H1 (cell line): ENCODE results near the gene RGS6. TPM values are rescaled to one million over a fixed set of nuclear protein-coding genes. Genes with fewer than 3 reads are reported as not detected.
A peak's percentile ranks its signal among the peaks of the same experiment; 100 is the strongest.

ENCODE experiments used
- CTCF ChIA-PET: fragments of 300-600 bp; sonication (Branson Sonifier 250); formaldehyde crosslinking; loops from one replicate; lab custom pipeline; 2021; ENCODE audit not compliant: partially characterized antibody; lab: Charles Lee
- POLR2A ChIA-PET: fragments of 300-600 bp; sonication (Branson Sonifier 250); formaldehyde crosslinking; loops from one replicate; lab custom pipeline; 2021; ENCODE audit warnings: inconsistent platforms; ENCODE audit not compliant: partially characterized antibody; lab: Charles Lee
- DNase-seq, 2 experiments: peaks; one replicate each; pipeline versions ENCODE4 v3.0.0 to v3.0.0-alpha.2; 2010 to 2022; ENCODE audit warnings: low spot score in 2 of 2, low read depth in 1 of 2, mixed read lengths in 1 of 2
- FAIRE-seq: peaks from 2 replicates; lab custom pipeline; 2011; peaks lifted over from hg19 to GRCh38; lab: Jason Lieb, UNC
- H2AFZ ChIP-seq: 2 replicates; pipeline ENCODE4 v1.8.1; 2012; ENCODE audit warnings: low read length, inconsistent platforms
- H2AK5ac ChIP-seq: 2 replicates; pipeline ENCODE4 v1.6.1; 2013; ENCODE audit warnings: low read depth, low read length
- H2BK120ac ChIP-seq: replicated peaks from 2 replicates; pipeline ENCODE3; 2013; ENCODE audit warnings: low read depth, low read length, inconsistent platforms
- H2BK12ac ChIP-seq: 2 replicates; pipeline ENCODE4 v1.6.1; 2013; ENCODE audit warnings: low read depth, low read length
- H2BK15ac ChIP-seq: 2 replicates; pipeline ENCODE4 v1.6.1; 2013; ENCODE audit warnings: low read length
- H2BK20ac ChIP-seq: 2 replicates; pipeline ENCODE4 v1.6.1; 2013; ENCODE audit warnings: low read length
- H2BK5ac ChIP-seq: 2 replicates; pipeline ENCODE4 v1.6.1; 2013; ENCODE audit warnings: low read depth, low read length
- H3K14ac ChIP-seq: 2 replicates; pipeline ENCODE4 v1.6.1; 2013; ENCODE audit warnings: inconsistent platforms; ENCODE audit not compliant: insufficient read length
- H3K18ac ChIP-seq: 2 replicates; pipeline ENCODE4 v1.6.1; 2013; ENCODE audit warnings: low read length; ENCODE audit errors: extremely low read depth
- H3K23ac ChIP-seq: 2 replicates; pipeline ENCODE4 v1.6.1; 2013; ENCODE audit warnings: inconsistent platforms; ENCODE audit not compliant: insufficient read length
- H3K23me2 ChIP-seq: 2 replicates; pipeline ENCODE4 v1.6.1; 2013; ENCODE audit warnings: low read depth, low read length
- H3K27ac ChIP-seq: 2 replicates; pipeline ENCODE4 v1.6.1; 2011; ENCODE audit warnings: low read depth, low read length, inconsistent platforms
- H3K27me3 ChIP-seq, 4 experiments: replicated peaks in 1 of 4; 1 replicate in 1 of 4; 2 replicates in 3 of 4; pipeline versions ENCODE4 v1.6.1 to v1.8.1; 2011 to 2013; ENCODE audit warnings: low read length in 3 of 4, mild to moderate bottlenecking in 3 of 4, inconsistent platforms in 2 of 4, mixed read lengths in 2 of 4, moderate library complexity in 1 of 4; ENCODE audit not compliant: control insufficient read depth in 3 of 4, insufficient read depth in 3 of 4; ENCODE audit errors: extremely low read depth in 1 of 4
- H3K36me3 ChIP-seq, 4 experiments: 2 replicates each; pipeline versions ENCODE4 v1.6.1 to v1.8.1; 2011 to 2013; ENCODE audit warnings: mild to moderate bottlenecking in 4 of 4, low read length in 3 of 4, moderate library complexity in 2 of 4, control low read depth in 1 of 4, inconsistent platforms in 1 of 4; ENCODE audit not compliant: insufficient read depth in 4 of 4, control insufficient read depth in 2 of 4
- H3K4ac ChIP-seq: replicated peaks from 2 replicates; pipeline ENCODE3; 2013; ENCODE audit warnings: low read length, low read depth, mixed read lengths, inconsistent platforms; ENCODE audit not compliant: insufficient read length
- H3K4me1 ChIP-seq, 4 experiments: replicated peaks in 1 of 4; 1 replicate in 1 of 4; 2 replicates in 3 of 4; pipeline versions ENCODE4 v1.6.1 to v1.8.1; 2011 to 2013; ENCODE audit warnings: low read length in 3 of 4, inconsistent platforms in 2 of 4, mixed read lengths in 1 of 4; ENCODE audit not compliant: insufficient read depth in 4 of 4, control insufficient read depth in 3 of 4
- H3K4me2 ChIP-seq, 2 experiments: 2 replicates each; pipeline versions ENCODE4 v1.6.1 to v1.8.1; 2011 to 2013; ENCODE audit warnings: low read depth in 2 of 2, low read length in 2 of 2, control low read depth in 1 of 2, inconsistent platforms in 1 of 2, mild to moderate bottlenecking in 1 of 2; ENCODE audit not compliant: insufficient read depth in 1 of 2
- H3K4me3 ChIP-seq, 4 experiments: fragments of 200-600, 300-600 bp in 1 of 4; sonication (generic), shearing (Covaris generic), sonication (Bioruptor Twin) in 1 of 4; 2 replicates each; pipeline versions ENCODE4 v1.5.1 to v1.8.1; 2011 to 2016; ENCODE audit warnings: low read length in 4 of 4, low read depth in 3 of 4, control low read depth in 2 of 4, inconsistent platforms in 2 of 4, mild to moderate bottlenecking in 2 of 4, mixed read lengths in 1 of 4, moderate library complexity in 1 of 4; ENCODE audit not compliant: insufficient read depth in 2 of 4; ENCODE audit errors: extremely low read depth in 1 of 4
- H3K56ac ChIP-seq: replicated peaks from 2 replicates; pipeline ENCODE3; 2013; ENCODE audit warnings: low read depth, mild to moderate bottlenecking, mixed read lengths, low read length, inconsistent platforms; ENCODE audit not compliant: insufficient read length
- H3K79me1 ChIP-seq: 2 replicates; pipeline ENCODE4 v1.6.1; 2013; ENCODE audit warnings: low read depth, low read length, control low read depth
- H3K79me2 ChIP-seq, 2 experiments: 2 replicates each; pipeline versions ENCODE4 v1.6.1 to v1.8.1; 2012 to 2013; ENCODE audit warnings: low read length in 2 of 2, mild to moderate bottlenecking in 2 of 2, inconsistent platforms in 1 of 2; ENCODE audit not compliant: insufficient read depth in 2 of 2, control insufficient read depth in 1 of 2
- H3K9ac ChIP-seq, 4 experiments: replicated peaks in 1 of 4; 1 replicate in 1 of 4; 2 replicates in 3 of 4; pipeline versions ENCODE4 v1.6.1 to v1.8.1; 2011 to 2013; ENCODE audit warnings: low read depth in 3 of 4, low read length in 3 of 4, control low read depth in 2 of 4, mild to moderate bottlenecking in 2 of 4, moderate library complexity in 2 of 4, inconsistent platforms in 1 of 4; ENCODE audit errors: extremely low read depth in 1 of 4
- H3K9me3 ChIP-seq, 2 experiments: 2 replicates each; pipeline versions ENCODE4 v1.6.1 to v1.8.1; 2012 to 2013; ENCODE audit warnings: mild to moderate bottlenecking in 2 of 2, moderate library complexity in 2 of 2, control low read depth in 1 of 2, inconsistent platforms in 1 of 2, low read depth in 1 of 2, low read length in 1 of 2, mixed read lengths in 1 of 2; ENCODE audit not compliant: insufficient read depth in 2 of 2
- H4K20me1 ChIP-seq, 2 experiments: replicated peaks in 1 of 2; 2 replicates each; pipeline versions ENCODE3 to v1.8.1; 2011 to 2013; ENCODE audit warnings: inconsistent platforms in 2 of 2, low read length in 2 of 2, mild to moderate bottlenecking in 1 of 2; ENCODE audit not compliant: insufficient read depth in 2 of 2, control insufficient read depth in 1 of 2
- H4K5ac ChIP-seq: 2 replicates; pipeline ENCODE4 v1.6.1; 2013; ENCODE audit warnings: low read length, low read depth, mixed read lengths, inconsistent platforms; ENCODE audit not compliant: insufficient read length
- H4K8ac ChIP-seq: 2 replicates; pipeline ENCODE4 v1.8.0; 2013; ENCODE audit warnings: mild to moderate bottlenecking, moderate library complexity, low read length, inconsistent platforms; ENCODE audit not compliant: insufficient read depth; ENCODE audit errors: extremely low read depth
- H4K91ac ChIP-seq: replicated peaks from 2 replicates; pipeline ENCODE3; 2013; ENCODE audit warnings: low read length, mixed read lengths, inconsistent platforms; ENCODE audit not compliant: insufficient read length
- BACH1 ChIP-seq: IDR thresholded peaks from 2 replicates; pipeline ENCODE4 v1.6.1; 2012; ENCODE audit warnings: low read length, improper control_type of control experiment
- CREB1 ChIP-seq: IDR thresholded peaks from 2 replicates; pipeline ENCODE4 v1.6.1; 2012; ENCODE audit warnings: inconsistent platforms
- HDAC2 ChIP-seq, 2 experiments: fragments of 300-600 bp in 1 of 2; sonication (generic) in 1 of 2; IDR thresholded peaks; 2 replicates each; pipeline ENCODE4 v1.6.1; 2011 to 2012; ENCODE audit warnings: low read depth in 2 of 2, low read length in 2 of 2, mild to moderate bottlenecking in 2 of 2, moderate library complexity in 2 of 2, borderline replicate concordance in 1 of 2, inconsistent platforms in 1 of 2
- JUND ChIP-seq: IDR thresholded peaks from 2 replicates; pipeline ENCODE4 v1.6.1; 2011; ENCODE audit warnings: mild to moderate bottlenecking, improper control_type of control experiment, low read length
- MAX ChIP-seq: IDR thresholded peaks from 2 replicates; pipeline ENCODE4 v1.6.1; 2012; ENCODE audit warnings: inconsistent platforms
- POLR2A ChIP-seq, 2 experiments: IDR thresholded peaks; 1 replicate in 1 of 2; 2 replicates in 1 of 2; pipeline ENCODE4 v1.6.1; 2011; ENCODE audit warnings: low read depth in 2 of 2, low read length in 2 of 2, mild to moderate bottlenecking in 2 of 2; ENCODE audit errors: control extremely low read depth in 1 of 2
- POU5F1 ChIP-seq: IDR thresholded peaks from 2 replicates; pipeline ENCODE4 v1.6.1; 2011; ENCODE audit warnings: low read depth, mild to moderate bottlenecking, low read length, moderate library complexity
- RXRA ChIP-seq: IDR thresholded peaks from 2 replicates; pipeline ENCODE4 v1.6.1; 2011; ENCODE audit warnings: low read depth, mild to moderate bottlenecking, low read length, moderate library complexity; ENCODE audit not compliant: insufficient read depth
- SIRT6 ChIP-seq: IDR thresholded peaks from one replicate; pipeline ENCODE4 v1.7.1; 2012; ENCODE audit warnings: low read length, inconsistent platforms
- SIX5 ChIP-seq: IDR thresholded peaks from 2 replicates; pipeline ENCODE4 v1.6.1; 2011; ENCODE audit warnings: mild to moderate bottlenecking, low read depth, low read length
- SP4 ChIP-seq: IDR thresholded peaks from 2 replicates; pipeline ENCODE4 v1.6.1; 2012; ENCODE audit warnings: low read length, inconsistent platforms
- SUZ12 ChIP-seq: fragments of 200-600 bp; sonication (generic); IDR thresholded peaks from 2 replicates; pipeline ENCODE4 v1.6.1; 2012; ENCODE audit warnings: mild to moderate bottlenecking, inconsistent platforms, low read length, moderate library complexity, mixed read lengths
- TAF1 ChIP-seq: IDR thresholded peaks from 2 replicates; pipeline ENCODE4 v1.6.1; 2011; ENCODE audit warnings: mild to moderate bottlenecking, low read depth, low read length
- WGBS, 2 experiments: shearing (Covaris generic) in 1 of 2; methylation state at CpG; one replicate each; pipeline versions ENCODE4 v1.1.6 to v1.1.7; 2013 to 2015; ENCODE audit warnings: low lambda C conversion rate in 2 of 2, mixed read lengths in 2 of 2, inconsistent platforms in 1 of 2, low coverage in 1 of 2, missing lambda C conversion rate in 1 of 2; ENCODE audit not compliant: insufficient replicate concordance in 2 of 2, insufficient coverage in 1 of 2, insufficient read length in 1 of 2; ENCODE audit errors: extremely low coverage in 1 of 2, missing lambda C conversion rate in 1 of 2; 5-methylcytosine and 5-hydroxymethylcytosine counted together
- polyA plus RNA-seq, 7 experiments: library from polyadenylated mRNA; depleted of rRNA in 3 of 7; stranded (reverse) in 5 of 7; unstranded in 2 of 7; fragments of >200 nt in 5 of 7; fragments of 200-250 nt in 2 of 7; gene quantifications; 1 replicate in 5 of 7; 2 replicates in 1 of 7; 4 replicates in 1 of 7; pipeline versions ENCODE4 v1.2.1 to v1.2.3, GENCODE V29; 2011 to 2013; ENCODE audit warnings: missing spikeins in 2 of 7, mixed read lengths in 2 of 7
- total RNA-seq: library from RNA; stranded (reverse); fragmentation: NEBNext Ultra II Directional; extraction: Animal tissue kit (Norgen Biotek cat#: 25700); gene quantifications from 2 replicates; pipeline ENCODE4 v1.2.1, GENCODE V29; 2021

The RGS6 gene
- total and polyA plus RNA-seq, 2 of the 8 experiments (the other 6 are each of a cell fraction or from before 2014, with no cell fraction given), result 0.26 to 1.1 TPM

- Histone ChIP-seq H3K14ac (no peak overlapping the region), H3K23ac (no peak overlapping the region), H3K18ac (peak overlapping the region; percentile 78), H2BK12ac (peak overlapping the region; percentile 53; the same call in 1 of the 2 replicates), H3K4ac (no peak overlapping the region), H3K56ac (no peak overlapping the region), H3K36me3 (no peaks in the 10 kb centered on the region), H3K9ac (no peak overlapping the region), H2AFZ (peak overlapping the region; percentile 83), H3K79me1 (no peaks in the 10 kb centered on the region), H3K4me3 (no peak overlapping the region), H2BK15ac (no peak overlapping the region; the same call in 1 of the 2 replicates), H4K91ac (peak overlapping the region; percentile 36), H3K4me2 (no peak overlapping the region), H2BK5ac (peak overlapping the region; percentile 75; the same call in 1 of the 2 replicates), H2BK20ac (peak overlapping the region; percentile 34; the same call in 1 of the 2 replicates), H2AK5ac (peak overlapping the region; percentile 10; the same call in 1 of the 2 replicates), H4K8ac (0 out of 2 replicates have a peak overlapping the region, but pooled peaks have one; percentile 36), H3K23me2 (no peaks in the 10 kb centered on the region; the same call in 1 of the 2 replicates), H2BK120ac (peak overlapping the region; percentile 10), H3K79me2 (no peaks in the 10 kb centered on the region), H3K9me3 (no peaks in the 10 kb centered on the region), H3K27ac (no peak overlapping the region), H3K4me1 (peaks cover 3 to 10% (median 8%) of the 10 kb centered on the region in 4 experiments), H4K5ac (no peak overlapping the region), H4K20me1 (no peaks in the 10 kb centered on the region), H3K27me3 (no peaks in the 10 kb centered on the region; a peak in 1 of 7 replicates)
- WGBS, 2 experiments, result 56% methylated on average over 7 of the region's 8 CpGs; no CpG with 5 or more reads in 1 of the 2 experiments
- ChIA-PET CTCF (interaction anchor here (1.0 to 7.9 kb wide), 9 partner anchors 10 to 404 kb away, joined by 3 to 66 read pairs (median 6); no protein-coding TSS in a partner anchor), POLR2A (interaction anchor here (0.5 to 1.4 kb wide), 2 partner anchors 10 to 351 kb away, joined by 3 read pairs; no protein-coding TSS in a partner anchor)
- no peak for FAIRE-seq
- DNase-seq, result peak; percentile 9 to 59
- TF ChIP-seq SIRT6, result no peak
- TF ChIP-seq RXRA, result no peak
- TF ChIP-seq BACH1, result no peak
- no peak for TF ChIP-seq SP4
- TF ChIP-seq JUND, result no peak
- no peak for TF ChIP-seq SIX5
- TF ChIP-seq POLR2A (IDR thresholded peaks at IDR 0.05; ENCODE audit: control extremely low read depth in 1 of 2, low read depth in 2 of 2, low read length in 2 of 2), result peak in 1 of 2 experiments; percentile 39; a peak in 1 of 3 replicates
- no peak for TF ChIP-seq SUZ12
- no peak for TF ChIP-seq POU5F1
- TF ChIP-seq HDAC2 (IDR thresholded peaks at IDR 0.05; ENCODE audit: borderline replicate concordance in 1 of 2, low read depth in 2 of 2, low read length in 2 of 2), result no peak
- TF ChIP-seq CREB1, result no peak
- peak; percentile 49 for TF ChIP-seq TAF1
- TF ChIP-seq MAX, result no peak
Measured at GRCh38 chr14:72544615-72545387, 612.6 kb downstream of the RGS6 start.
